T1000 (cell line): ENCODE measurements around the gene REEP1.
A peak's percentile ranks its signal among the peaks of the same experiment; 100 is the strongest.
"Not testable (repeated sequence)": the region's sequence is repeated elsewhere in the genome, so short reads cannot be mapped to it uniquely, and the experiment has no call there.

Source experiments
- DNase-seq: peaks from one replicate; lab custom pipeline; 2025; ENCODE audit warnings: mixed read lengths; lab: John Stamatoyannopoulos, UW

The REEP1 gene

DNA sequence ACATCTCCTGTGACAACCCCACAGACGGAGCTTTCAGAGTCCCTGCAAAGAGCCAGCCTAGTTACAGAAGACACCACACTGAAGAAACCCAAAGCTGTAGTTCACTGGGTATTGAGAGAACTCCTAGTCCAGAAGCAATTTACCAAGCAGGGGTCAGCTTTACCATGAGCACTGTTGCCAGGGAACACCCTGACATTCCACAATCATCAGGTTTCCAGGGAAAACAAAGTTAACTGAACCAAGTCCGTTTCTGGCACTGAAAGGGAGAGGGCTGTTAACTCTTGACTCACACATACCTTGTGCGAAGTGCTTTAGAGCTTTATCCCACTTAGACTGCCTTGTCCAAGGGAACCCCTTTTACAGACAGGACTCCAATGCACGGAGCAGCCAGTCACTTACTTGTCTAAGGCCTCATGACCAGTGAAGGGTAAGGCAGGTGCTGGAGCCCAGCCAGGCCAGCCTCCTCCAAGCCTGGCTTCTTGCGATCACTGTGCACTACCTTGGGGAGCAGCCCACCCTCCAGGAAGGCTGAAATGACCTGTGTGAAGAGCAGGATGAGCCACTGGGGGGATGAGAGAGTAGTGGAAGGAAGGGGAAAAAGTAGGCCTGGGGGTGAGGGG lies 53.9 kb downstream of the REEP1 start:
- no peak for DNase-seq

DNA sequence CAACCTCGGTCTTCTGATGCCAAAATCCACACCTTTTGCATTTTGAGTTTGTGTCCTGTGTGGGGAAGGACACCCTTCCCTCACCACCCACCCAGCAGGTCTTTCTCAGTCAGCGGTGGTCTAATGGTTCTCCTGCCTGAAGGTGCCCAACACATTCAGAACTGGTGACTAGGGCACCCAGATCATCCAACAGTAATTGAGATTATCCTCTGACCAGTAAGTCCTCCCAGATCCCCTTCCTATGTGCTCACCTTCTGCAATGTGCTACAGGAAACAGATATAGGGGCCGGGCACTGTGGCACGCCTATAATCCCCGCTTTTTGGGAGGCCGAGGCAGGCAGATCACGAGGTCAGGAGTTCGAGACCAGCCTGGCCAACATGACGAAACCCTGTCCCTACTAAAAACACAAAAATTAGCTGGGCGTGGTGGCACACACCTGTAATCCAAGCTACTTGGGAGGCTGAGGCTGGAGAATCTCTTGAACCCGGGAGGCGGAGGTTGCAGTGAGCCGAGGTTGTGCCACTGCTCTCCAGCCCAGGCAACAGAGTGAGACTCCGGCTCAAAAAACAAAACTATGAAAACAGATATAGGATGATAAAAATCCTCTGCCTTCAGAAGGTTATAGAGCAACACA lies 56.2 kb downstream of the REEP1 start:
- DNase-seq = no peak

GRCh38 chr2:86280191-86280667 lies 57.2 kb downstream of the REEP1 start:
- DNase-seq = no peak

GRCh38 chr2:86275962-86276361 lies 61.5 kb downstream of the REEP1 start:
- no peak for DNase-seq

- DNase-seq = no peak
These were observed 62.0 kb downstream of the REEP1 start for GRCh38 chr2:86275384-86275799.

DNA sequence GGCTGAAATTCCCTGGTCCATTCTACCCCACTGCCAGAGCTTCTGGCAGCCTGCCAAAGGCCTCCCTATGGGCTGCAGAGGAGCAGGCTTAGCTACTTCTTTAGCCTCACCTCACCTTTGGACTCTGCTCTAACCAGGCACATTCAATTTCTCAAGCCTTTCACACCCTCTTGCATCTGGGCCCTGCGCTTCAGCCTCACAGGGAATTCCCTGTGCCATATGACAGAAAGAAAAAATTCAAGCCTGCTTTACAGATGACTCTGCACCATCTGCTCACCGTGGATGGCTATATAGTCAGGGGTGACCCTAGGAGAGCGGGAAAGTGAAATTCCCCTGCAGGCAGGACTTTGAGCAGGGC lies 62.5 kb downstream of the REEP1 start:
- no peak for DNase-seq

DNA sequence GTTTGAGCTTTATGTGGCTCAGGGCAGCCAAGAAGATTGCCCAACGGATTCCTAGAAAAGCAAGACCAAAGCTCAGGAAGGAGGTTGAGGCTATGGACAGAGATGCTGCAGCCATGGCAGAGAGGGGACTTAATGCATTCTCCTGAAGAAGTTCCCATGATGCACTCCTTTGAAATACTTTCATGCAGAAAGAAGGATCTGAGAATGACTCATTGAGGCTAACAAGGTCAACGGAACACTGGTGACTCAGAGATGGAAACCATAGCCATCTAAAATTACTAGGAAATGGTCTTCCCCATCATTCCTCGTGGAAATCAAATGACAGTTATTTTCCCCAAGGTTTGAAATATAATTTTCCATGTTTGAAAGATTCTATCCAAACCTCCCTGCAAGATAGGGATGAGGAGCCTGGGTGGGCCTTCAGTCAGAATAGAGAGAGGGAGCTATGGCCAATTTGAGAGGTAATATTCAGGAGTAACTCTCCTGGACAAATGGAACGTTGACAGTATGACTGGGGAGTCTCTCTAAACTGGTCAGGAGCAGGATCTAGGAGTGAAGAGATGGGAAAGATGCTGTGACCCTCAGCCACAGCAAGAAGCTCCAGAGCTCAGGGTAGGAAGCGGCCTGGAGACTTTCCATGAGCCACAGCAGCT lies 63.0 kb downstream of the REEP1 start:
- DNase-seq = peak; percentile 15

GRCh38 chr2:86272111-86272510 lies 65.3 kb downstream of the REEP1 start:
- no peak for DNase-seq

GRCh38 chr2:86271248-86271647 lies 66.2 kb downstream of the REEP1 start:
- DNase-seq = no peak

- DNase-seq = no peak
These were observed 73.5 kb downstream of the REEP1 start for GRCh38 chr2:86263956-86264355.

DNA sequence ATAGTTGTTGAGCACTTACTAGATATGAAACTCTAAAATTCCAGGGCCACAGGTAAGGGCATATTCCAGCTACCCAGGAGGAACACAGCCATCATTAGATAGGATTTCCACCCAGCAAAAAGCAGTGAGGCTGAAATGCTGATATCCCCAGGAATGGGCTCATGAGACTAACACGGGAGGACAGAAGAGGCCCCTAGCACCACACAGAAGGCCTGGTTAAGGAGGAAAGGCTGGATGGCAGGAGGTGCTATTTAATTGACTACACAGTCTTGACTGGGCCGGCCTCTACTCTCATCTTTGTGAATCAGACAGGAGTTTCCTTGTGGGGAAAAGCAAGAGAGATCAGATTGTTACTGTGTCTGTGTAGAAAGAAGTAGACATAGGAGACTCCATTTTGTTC lies 76.4 kb downstream of the REEP1 start:
- DNase-seq = no peak

GRCh38 chr2:86258106-86258505 lies 79.3 kb downstream of the REEP1 start:
- no peak for DNase-seq

DNA sequence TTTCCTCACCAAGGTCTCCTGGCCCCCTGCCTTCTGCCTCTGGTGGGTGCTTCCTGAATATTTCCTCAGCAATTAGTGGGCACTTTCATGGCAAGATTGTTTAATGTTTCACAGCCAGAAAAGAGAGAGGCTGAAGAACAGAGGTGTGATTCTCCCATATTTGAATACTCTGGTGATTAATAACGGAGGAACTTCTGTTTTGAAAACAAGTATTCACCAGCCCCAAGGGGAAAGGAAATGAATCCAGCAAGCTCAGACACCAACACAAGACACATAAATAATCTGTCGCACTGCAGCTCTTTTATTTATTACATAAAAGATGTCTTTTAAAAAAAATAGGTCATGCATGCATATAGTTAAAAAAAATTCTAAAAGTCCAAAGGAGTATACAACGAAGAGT lies 80.4 kb downstream of the REEP1 start:
- no peak for DNase-seq

DNA sequence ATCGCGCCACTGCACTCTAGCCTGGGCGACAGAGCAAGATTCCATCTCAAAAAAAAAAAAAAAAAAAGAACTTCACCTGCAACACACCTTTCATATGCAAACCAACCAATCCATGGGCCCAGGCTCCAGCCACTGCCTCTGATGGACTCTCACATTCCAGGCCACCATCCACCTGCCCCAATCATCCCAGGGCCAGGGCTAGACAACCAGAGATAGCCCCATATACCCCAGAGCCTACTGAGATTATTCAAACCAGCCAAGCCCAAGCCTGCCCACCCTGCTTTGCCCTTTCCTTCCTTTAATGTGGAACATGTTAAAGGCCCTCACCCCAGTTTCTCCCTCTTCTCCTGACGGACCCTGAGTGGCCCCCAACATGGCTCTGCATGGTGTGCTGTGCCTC lies 81.1 kb downstream of the REEP1 start:
- no peak for DNase-seq

DNA sequence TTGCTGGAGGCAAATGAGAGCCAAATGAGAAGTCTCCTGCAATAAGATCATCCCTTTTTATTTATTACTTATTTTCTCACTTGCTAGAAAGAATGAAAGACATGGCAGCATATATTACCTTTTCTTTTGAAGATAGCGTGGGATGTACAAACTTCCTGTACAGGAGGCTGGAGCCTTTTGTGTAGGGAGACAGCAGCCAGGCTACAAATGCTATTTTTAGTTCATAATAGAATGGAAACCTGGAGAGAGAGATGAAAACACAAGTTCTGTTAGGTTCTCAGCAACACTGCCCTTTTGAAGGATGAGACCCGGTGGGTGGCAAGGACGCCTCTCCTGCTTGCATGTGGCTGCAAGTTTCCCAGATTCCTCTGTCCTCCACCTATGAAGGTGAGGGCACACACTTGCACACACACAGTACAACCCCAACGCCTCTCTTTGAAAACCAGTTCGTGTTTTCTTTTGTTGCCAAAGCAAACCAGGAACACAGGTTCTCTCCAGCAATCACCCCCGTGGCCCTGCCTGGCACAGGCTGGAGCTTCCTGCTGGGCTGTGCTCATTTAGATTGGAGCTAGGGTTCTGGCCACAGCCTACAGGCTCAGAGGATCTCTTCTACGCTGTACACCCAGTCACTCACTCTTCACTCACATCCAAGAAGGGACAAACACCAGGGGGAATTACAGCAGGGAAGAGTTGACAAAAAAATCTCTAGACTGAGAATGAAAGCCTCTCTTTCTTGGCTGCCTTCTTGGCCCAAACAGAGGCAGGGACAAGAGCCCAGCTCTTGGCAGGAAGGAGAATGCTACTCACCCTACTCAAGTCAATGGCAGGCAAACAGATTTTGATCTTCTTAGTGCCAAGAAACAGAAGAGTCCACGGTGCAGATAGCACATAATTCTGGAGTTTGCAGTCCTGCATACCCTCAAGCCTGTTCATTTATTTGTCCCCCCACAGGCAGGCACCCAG lies 82.6 kb downstream of the REEP1 start:
- no peak for DNase-seq

DNA sequence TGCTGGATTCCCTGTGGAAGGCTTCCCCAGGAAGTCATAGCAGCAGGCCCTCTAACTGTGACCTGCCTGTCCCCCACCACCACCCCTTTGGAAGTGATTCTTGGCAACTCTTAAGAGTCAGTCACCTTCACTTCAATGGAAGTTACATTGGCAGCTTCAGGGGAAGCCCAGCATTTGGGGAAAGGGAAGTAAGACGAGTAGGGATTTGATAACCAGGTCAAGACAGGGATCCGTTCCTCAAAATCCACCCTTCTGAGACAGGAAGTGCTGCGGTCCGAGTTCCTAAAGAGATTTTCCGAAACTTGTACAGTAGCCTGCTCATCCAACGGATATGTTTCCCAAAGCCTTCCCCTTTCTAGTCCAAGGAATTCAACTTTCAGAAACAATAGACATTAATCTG lies 84.0 kb downstream of the REEP1 start:
- DNase-seq = no peak

GRCh38 chr2:86251840-86252266 lies 85.6 kb downstream of the REEP1 start:
- no peak for DNase-seq

GRCh38 chr2:86249579-86250391 lies 87.6 kb downstream of the REEP1 start:
- no peak for DNase-seq

GRCh38 chr2:86249176-86249575 lies 88.2 kb downstream of the REEP1 start:
- DNase-seq = no peak

DNA sequence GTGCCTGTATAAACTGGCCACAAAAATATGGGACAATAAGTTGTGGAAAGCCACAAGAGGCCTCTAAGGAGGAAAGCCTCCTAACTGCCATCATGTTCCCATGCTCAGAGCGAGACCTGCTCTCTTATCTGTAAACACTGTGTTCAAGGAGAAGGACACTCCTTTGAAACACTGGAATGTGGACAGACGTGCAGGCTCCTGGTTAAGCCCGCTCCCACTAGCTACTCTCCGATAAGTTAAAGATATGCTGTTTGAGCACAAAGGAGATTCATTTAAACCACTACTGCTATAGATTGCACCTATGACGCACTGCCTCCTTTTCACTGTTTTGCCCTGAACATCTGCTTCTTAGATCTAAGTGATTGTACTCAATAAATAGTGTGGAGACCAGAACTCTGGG lies 92.2 kb downstream of the REEP1 start:
- DNase-seq = not testable (repeated sequence)

DNA sequence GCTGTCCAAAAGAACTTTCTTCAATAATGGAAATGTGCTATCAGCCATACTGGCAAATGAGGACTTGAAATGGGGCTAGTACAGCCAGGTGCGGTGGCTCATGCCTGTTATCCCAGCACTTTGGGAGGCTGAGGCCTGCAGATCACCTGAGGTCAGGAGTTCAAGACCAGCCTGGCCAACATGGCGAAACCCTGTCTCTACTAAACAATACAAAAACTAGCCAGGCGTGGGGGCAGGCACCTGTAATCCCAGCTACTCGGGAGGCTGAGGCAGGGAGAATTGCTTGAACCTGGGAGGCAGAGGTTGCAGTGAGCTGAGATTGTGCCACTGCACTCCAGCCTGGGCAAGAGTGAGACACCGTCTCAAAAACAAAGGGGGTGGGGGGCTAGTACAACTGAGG lies 92.6 kb downstream of the REEP1 start:
- not testable (repeated sequence) for DNase-seq
